Spleen (tissue), 11 donors: Measurements from ENCODE around the gene THSD4. TPM values are rescaled to one million over a fixed set of nuclear protein-coding genes. Genes with fewer than 3 reads are reported as not detected.

ENCODE experiments used
- DNase-seq: peaks from one replicate; pipeline ENCODE4 v3.0.0-alpha.2; 2020
- H3K27ac ChIP-seq, 8 donors: fragments of 200-600 bp; sonication (generic) in 7 of 8; 1 replicate in 4 of 8; 2 replicates in 4 of 8; pipeline versions ENCODE4 v1.5.0 to v1.8.0; 2016 to 2021; ENCODE audit warnings: inconsistent platforms in 4 of 8, mild to moderate bottlenecking in 4 of 8, moderate library complexity in 1 of 8
- H3K27me3 ChIP-seq, 7 donors: fragments of 200-600 bp; sonication (generic) in 6 of 7; replicated peaks in 1 of 7; 1 replicate in 4 of 7; 2 replicates in 3 of 7; pipeline versions ENCODE4 v1.5.0 to v1.8.0; 2016 to 2021; ENCODE audit warnings: inconsistent platforms in 3 of 7, mild to moderate bottlenecking in 1 of 7
- H3K36me3 ChIP-seq, 6 donors: fragments of 200-600 bp; sonication (generic) in 5 of 6; 1 replicate in 4 of 6; 2 replicates in 2 of 6; pipeline versions ENCODE4 v1.5.0 to v1.8.0; 2016 to 2021; ENCODE audit warnings: inconsistent platforms in 2 of 6
- H3K4me1 ChIP-seq, 6 donors: fragments of 200-600 bp; sonication (generic) in 5 of 6; 1 replicate in 3 of 6; 2 replicates in 3 of 6; pipeline versions ENCODE4 v1.5.0 to v1.8.0; 2016 to 2021; ENCODE audit warnings: inconsistent platforms in 3 of 6
- H3K4me3 ChIP-seq, 8 donors: fragments of 200-600 bp; sonication (generic) in 7 of 8; 1 replicate in 4 of 8; 2 replicates in 4 of 8; pipeline versions ENCODE4 v1.5.0 to v1.8.0; 2016 to 2021; ENCODE audit warnings: inconsistent platforms in 4 of 8, mild to moderate bottlenecking in 4 of 8, moderate library complexity in 2 of 8
- H3K9me3 ChIP-seq, 8 donors: fragments of 200-600 bp; sonication (generic) in 7 of 8; 1 replicate in 4 of 8; 2 replicates in 4 of 8; pipeline versions ENCODE4 v1.5.0 to v1.8.0; 2016 to 2021; ENCODE audit warnings: inconsistent platforms in 4 of 8
- CTCF ChIP-seq, 11 experiments: fragments of 200-600 bp in 7 of 11; fragments of 450-650 bp in 4 of 11; sonication (generic) in 4 of 11; IDR thresholded peaks in 8 of 11; conservative IDR thresholded peaks in 3 of 11; 1 replicate in 7 of 11; 2 replicates in 4 of 11; pipeline versions ENCODE4 v1.4.0 to v1.8.0; 2016 to 2021; ENCODE audit warnings: antibody characterized with exemption in 11 of 11, inconsistent platforms in 4 of 11, mild to moderate bottlenecking in 1 of 11
- POLR2A ChIP-seq, 3 donors: fragments of 450-650 bp; IDR thresholded peaks; one replicate each; pipeline ENCODE4 v1.5.1; 2017; ENCODE audit warnings: antibody characterized with exemption in 3 of 3, mild to moderate bottlenecking in 1 of 3
- POLR2AphosphoS5 ChIP-seq, 3 donors: sonication (generic); formaldehyde crosslinking; IDR thresholded peaks; one replicate each; pipeline ENCODE4 v1.5.1; 2017; ENCODE audit warnings: antibody characterized with exemption in 3 of 3
- WGBS, 5 donors: extraction: QIAGEN DNeasy Blood & Tissue Kit in 3 of 5; methylation state at CpG; one replicate each; pipeline versions ENCODE4 v1.1.5 to v1.1.7; 2013 to 2018; 5-methylcytosine and 5-hydroxymethylcytosine counted together
- intact Hi-C: fragments of 100-400 bp; cut with DNase I; formaldehyde crosslinking; loops from one replicate; pipeline ENCODE4 v1.15.0; 2023; ENCODE audit warnings: low total_unique reads
- polyA plus RNA-seq, 3 donors: library from polyadenylated mRNA; stranded (reverse); fragments of 200-250 nt; gene quantifications; one replicate each; pipeline ENCODE4 v1.2.1, GENCODE V29; 2013
- total RNA-seq, 7 donors: library from RNA; depleted of rRNA in 3 of 7; stranded (reverse); fragments of >200 nt in 3 of 7; fragmentation: NEBNext Ultra II Directional in 4 of 7; extraction: Animal tissue kit (Norgen Biotek cat#: 25700) in 4 of 7; gene quantifications; one replicate each; pipeline versions ENCODE4 v1.1.0 to v1.2.1, GENCODE V29; 2016 to 2021
- donor health status: healthy with polysubstance abuse.
- donor health status: DM: no; HTN: no; CAD: no; lungs with moderate emphysema.
- donor health status: DM: no; HTN: no; CAD: no.
- donor health status: Bipolar disorder and iron deficiency.
- donor health status: healthy.
- donor health status: DM: no; HTN: no; CAD: no.
- donor health status: DM: yes; HTN: yes; CAD: no.

THSD4 gene
- total and polyA plus RNA-seq, 10 donors: 0.29 to 11.3 (median 3.4) TPM

- intact Hi-C loops: no loop called here
- Histone ChIP-seq H3K27ac (no peak overlapping the region), H3K4me1 (peaks cover 0 to 6% (median 0%) of the 10 kb centered on the region in 6 donors), H3K4me3 (no peak overlapping the region), H3K9me3 (no peaks in the 10 kb centered on the region), H3K36me3 (no peaks in the 10 kb centered on the region), H3K27me3 (peaks cover 0 to 23% (median 0%) of the 10 kb centered on the region in 7 donors)
- TF ChIP-seq CTCF (IDR thresholded peaks at IDR 0.05 in 8 of 11, conservative IDR thresholded peaks at IDR 0.05 in 3 of 11) (no peak), POLR2A (IDR thresholded peaks at IDR 0.05) (no peak), POLR2AphosphoS5 (IDR thresholded peaks at IDR 0.05) (no peak)
- no peak for DNase-seq
- 79 to 85% (median 81%) methylated on average over 6 of the region's 6 CpGs for WGBS, 5 donors
Measured at GRCh38 chr15:71128939-71129562, 13.8 kb downstream of the THSD4 start.

GRCh38 chr15:71129669-71130068 lies 14.4 kb downstream of the THSD4 start:
- no peak overlapping the region for H3K27ac ChIP-seq
- H3K9me3 ChIP-seq: no peaks in the 10 kb centered on the region
- no peak for DNase-seq
- H3K4me1 ChIP-seq: peaks cover 0 to 6% (median 0%) of the 10 kb centered on the region in 6 donors
- H3K36me3 ChIP-seq: no peaks in the 10 kb centered on the region
- TF ChIP-seq CTCF (IDR thresholded peaks at IDR 0.05 in 8 of 11, conservative IDR thresholded peaks at IDR 0.05 in 3 of 11) (no peak), POLR2AphosphoS5 (IDR thresholded peaks at IDR 0.05) (no peak), POLR2A (IDR thresholded peaks at IDR 0.05) (no peak)
- intact Hi-C loops: no loop called here
- H3K4me3 ChIP-seq: no peak overlapping the region
- H3K27me3 ChIP-seq: peaks cover 0 to 25% (median 0%) of the 10 kb centered on the region in 7 donors
- WGBS, 5 donors: 64 to 71% (median 66%) methylated on average over 6 of the region's 6 CpGs

- no peak overlapping the region for H3K27ac ChIP-seq
- H3K4me3 ChIP-seq: no peak overlapping the region
- peaks cover 0 to 6% (median 0%) of the 10 kb centered on the region in 6 donors for H3K4me1 ChIP-seq
- H3K9me3 ChIP-seq: no peaks in the 10 kb centered on the region
- WGBS, 5 donors: 89 to 96% (median 94%) methylated on average over 5 of the region's 5 CpGs
- no peaks in the 10 kb centered on the region for H3K36me3 ChIP-seq
- H3K27me3 ChIP-seq: peaks cover 0 to 13% (median 0%) of the 10 kb centered on the region in 7 donors
- no peak for DNase-seq
- TF ChIP-seq POLR2AphosphoS5 (IDR thresholded peaks at IDR 0.05) (no peak), CTCF (IDR thresholded peaks at IDR 0.05 in 8 of 11, conservative IDR thresholded peaks at IDR 0.05 in 3 of 11) (no peak), POLR2A (IDR thresholded peaks at IDR 0.05) (no peak)
- intact Hi-C loops: no loop called here
Measured at GRCh38 chr15:71131601-71132362, 16.5 kb downstream of the THSD4 start.
